HuH-7.5 (cell line): ENCODE measurements around the gene TUBGCP6.

Experiments
- DNase-seq: peaks from one replicate; pipeline ENCODE4 v3.0.0; 2011; ENCODE audit warnings: low spot score

TUBGCP6 gene

GRCh38 chr22:50197000-50197800 is 47.6 kb downstream of the TUBGCP6 start:
- DNase-seq, result no peak

DNA sequence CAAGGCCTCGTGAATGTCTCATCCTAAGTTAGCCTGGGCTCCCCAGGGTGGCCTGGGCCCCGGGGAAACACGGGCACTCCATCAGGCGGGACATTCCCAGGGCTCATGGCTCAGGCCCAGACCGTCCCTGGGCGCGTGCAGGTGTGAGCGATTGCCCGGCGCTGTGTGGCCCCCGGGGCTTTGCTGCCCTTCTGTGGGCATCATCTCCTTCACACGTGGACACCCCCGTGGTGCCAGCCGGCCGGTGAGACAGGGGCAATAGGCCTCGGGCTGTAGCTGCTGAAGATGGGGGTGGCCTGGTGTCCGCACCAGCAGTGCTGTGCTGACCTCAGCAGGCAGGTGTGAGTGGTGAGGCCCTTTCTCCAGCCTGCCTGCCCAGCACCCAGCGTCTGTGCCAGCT is 48.6 kb downstream of the TUBGCP6 start:
- no peak for DNase-seq

DNA sequence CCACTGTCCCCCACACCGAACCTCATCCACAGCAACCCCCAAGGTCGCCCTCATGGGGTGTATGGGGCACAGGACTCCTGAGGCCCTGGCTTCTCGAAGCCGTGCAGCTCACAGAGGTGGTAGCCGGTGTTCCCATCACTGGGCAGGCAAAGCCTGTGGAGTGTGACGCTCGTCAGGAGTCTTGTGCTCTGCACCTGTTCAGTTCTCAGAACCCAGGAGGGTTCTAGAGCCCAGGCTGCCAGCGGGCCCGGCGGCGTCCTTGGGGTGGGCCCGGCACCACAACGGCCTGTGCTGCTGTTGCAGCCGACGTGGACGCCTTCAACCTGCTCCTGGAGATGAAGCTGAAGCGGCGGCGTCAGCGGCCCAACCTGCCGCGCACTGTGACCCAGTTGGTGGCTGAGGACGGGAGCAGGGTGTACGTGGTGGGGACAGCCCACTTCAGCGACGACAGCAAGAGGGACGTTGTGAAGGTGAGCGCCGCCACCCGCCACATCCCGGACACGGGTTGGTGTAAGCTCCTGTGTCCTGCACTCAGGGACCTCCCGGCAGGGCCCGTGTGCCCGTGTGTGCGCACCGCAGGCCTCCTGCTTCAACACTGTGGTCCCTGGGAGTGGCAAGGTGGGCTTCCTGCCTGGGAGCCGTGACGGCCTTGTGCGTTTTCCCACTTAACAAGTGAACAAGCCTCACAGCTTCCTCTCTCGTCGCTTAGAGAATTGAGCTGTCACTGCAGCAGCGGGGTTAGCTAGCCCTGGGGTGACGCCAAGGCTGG is 50.6 kb downstream of the TUBGCP6 start:
- no peak for DNase-seq

GRCh38 chr22:50193621-50194020 is 51.2 kb downstream of the TUBGCP6 start:
- DNase-seq, result no peak

- DNase-seq, result no peak
These were observed 52.2 kb downstream of the TUBGCP6 start for GRCh38 chr22:50192436-50193204.

- no peak for DNase-seq
These were observed 53.7 kb downstream of the TUBGCP6 start for GRCh38 chr22:50190941-50191741.

DNA sequence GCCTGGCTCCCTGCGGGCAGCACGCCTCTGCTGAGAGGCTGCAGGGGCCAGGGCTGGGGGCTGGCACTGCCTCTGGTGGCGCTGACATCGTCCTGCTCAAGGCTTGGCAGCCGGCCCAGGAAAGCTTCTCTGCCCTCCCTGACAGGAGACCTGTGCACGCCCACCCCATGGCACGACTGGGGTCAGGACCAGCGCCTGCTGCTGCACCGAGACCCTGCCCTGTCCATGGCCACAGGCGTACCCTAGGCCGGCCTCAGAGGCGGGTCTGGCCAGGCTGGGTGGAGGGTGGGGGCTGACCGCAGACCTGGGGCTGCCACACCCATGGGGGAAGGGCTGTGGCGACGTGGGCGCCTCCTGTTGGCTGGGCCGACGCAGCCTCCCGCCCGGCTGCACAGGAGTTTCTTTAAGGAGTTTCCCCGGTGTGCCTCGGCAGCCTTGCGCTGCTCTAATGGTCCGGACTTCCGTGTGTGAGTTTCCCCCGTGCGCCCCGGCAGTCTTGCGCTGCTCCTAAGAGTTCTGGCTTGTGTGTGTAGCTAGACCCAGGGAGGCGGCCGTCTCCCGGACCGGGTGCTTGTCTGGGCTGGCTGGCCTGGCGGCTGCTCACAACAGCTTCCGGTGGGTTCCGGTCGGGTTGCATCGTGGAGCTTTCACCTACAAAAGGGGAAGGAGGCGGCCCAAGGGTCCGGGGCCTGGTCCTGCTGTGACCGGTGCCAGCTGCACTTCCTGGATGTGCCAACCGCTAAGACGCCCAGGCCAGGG is 54.5 kb downstream of the TUBGCP6 start:
- DNase-seq, result no peak

DNA sequence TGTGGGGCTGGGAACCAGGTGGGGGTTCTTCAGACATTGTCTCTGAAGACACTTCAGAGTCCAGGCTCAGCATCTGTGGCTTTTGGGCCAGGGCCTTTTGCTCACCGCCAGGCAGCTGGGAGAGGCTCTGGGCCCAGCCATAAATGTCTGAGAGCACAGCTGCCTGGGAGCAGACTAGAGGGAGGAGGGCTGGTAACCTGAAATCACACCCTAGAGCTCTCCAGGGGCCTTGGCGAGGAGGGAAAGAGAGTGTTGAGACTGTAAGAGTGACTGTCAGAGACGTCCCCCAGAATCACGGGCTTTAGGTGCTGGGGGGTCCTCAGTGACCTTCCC is 55.0 kb downstream of the TUBGCP6 start:
- DNase-seq, result no peak

DNA sequence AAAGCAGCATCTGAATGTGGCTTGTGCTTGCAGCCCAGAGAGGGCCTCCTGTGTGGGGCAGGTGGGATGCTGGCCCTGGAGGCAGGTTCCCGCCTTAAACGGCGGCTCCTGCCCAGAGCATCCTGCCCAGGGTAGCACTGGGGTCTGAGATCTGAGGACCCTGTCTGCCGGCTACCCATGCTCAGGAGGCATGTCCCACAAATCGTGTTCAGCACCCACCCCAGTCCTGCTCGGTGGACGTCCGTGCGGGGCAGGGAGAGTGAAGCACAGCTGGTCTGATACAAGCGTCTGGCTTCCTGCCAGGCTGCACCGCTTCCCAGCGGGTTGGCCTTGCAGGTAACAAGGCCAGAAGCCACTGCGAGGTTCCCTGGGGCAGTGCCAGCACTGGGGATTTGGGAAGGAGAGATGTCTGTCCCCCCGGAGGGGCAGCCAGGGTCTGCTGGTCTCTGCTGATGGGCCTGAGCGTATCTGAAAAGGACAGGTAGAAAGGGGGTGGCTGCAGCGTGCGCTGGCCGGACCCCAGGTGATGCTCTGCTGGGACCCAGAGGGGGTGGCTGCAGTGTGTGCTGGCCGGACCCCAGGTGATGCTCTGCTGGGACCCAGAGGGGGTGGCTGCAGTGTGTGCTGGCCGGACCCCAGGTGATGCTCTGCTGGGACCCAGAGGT is 55.5 kb downstream of the TUBGCP6 start:
- DNase-seq, result no peak

DNA sequence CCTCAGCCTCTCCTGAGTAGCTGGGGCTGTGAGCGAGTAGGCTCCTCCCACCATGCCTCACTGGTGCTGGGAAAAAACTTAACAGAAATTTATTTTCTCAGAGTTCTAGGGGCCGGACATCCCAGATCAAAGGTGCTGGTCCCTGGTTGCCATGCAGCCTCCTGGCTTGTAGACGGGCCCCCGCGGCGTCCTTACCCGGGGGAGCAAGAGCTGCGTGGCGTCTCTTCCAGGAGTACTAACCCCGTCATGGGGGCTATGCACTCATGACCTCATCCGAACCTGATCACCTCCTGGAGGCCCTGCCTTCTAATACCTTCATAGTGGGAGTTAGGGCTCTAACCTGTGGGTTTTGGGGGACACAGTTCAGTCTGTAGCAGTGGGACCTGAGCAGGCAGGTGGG is 56.5 kb downstream of the TUBGCP6 start:
- DNase-seq, result no peak

GRCh38 chr22:50186761-50187523 is 57.9 kb downstream of the TUBGCP6 start:
- DNase-seq, result no peak

DNA sequence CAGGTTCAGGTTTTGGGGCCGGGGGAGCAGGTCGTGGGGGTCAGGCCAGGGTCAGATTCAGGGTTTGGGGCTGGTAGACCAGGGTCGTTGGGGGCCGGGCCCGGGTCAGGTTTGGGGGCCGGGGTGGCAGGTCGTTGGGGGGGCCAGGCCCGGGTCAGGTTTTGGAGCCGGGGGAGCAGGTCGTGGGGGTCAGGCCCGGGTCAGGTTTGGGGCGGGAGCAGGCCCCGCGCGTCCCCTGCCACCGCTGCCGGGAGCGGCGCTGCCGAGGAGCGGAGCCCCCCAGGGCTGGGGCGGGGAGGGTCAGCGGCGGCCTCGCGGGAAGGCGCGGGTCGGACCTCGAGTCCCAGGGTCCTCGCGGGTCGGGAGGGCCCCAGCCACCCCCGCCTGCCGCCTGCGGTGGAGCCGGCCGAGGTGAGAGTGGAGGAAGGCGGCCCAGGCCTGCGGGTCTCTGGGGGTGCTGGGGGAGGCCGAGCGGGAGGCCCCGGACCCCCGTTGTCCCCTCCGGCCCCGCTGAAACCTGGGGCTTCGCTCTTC is 58.6 kb downstream of the TUBGCP6 start:
- DNase-seq, result no peak

- DNase-seq, result peak; percentile 99
These were observed 59.3 kb downstream of the TUBGCP6 start, which contains the start of gene TRABD for GRCh38 chr22:50185375-50186087. Gene TRABD (plus strand): TSS chr22:50185913. CDS start chr22:50193061, 7,148 bp downstream.

DNA sequence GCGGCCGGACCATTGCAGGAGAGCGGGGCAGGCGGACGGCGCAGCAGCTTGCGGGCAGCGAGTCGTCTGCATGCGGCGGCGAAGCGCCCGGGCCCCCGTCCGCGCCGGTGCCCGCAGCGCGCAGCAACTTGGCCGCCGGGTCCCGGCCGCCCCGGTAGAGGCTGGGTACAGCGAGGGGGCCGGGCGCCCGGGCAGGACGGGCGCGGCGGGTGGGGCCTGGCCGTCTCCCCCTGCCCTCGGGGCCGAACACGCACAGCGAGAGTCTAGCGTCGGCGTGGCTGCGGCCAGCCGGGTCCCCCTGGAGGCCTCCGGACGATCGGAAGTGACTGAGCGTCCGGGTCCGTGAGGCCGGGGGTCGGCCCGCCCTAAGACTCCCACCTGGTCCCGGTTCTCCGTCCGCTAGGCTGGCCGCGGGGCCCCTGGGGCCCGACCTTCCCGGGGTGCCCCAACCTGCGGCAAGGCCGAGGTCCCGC is 59.9 kb downstream of the TUBGCP6 start:
- no peak for DNase-seq

DNA sequence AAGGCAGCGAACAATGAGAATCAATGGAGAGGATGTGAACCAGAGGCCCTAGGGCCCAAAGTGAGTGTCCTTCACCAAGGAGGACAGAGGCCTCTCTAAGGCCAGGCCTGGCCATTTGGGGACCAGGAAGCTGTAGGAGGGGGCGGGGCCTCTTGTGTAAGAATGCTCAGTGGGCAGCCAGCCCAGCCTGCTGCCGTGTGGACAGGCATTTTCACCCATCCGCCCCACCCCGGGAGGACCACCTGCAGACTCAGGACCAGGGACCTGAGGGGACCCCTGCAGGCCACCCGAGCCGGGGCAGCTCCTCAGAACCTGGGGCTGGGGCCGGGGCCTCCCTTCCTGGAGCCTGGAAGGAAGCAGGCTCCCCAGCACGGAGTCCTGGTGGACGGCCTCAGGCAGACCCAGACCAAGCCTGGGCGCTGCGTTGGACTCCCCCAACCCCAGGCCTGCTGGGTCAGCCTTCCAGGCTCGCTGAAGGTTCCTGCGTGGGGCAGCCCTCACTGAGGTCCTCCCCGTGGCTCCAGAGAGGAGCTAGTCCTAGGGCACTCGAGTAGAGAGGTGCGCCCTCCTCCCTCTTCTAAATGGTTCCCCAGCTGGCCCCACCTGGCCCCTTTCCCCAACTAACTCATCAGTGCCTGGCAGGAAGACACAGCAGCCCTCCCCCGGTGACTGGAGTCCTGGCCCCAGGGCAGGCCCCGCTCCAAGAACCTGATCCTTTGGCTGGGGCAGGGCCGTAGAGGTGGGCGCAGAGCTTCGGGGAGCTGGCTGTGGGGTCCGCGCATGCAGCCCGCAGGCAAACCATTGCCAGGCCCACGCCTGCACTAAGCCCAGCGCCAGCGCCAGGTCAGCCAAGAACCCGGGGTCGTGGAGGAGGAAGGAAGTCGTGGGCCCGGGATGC is 60.6 kb downstream of the TUBGCP6 start:
- no peak for DNase-seq

DNA sequence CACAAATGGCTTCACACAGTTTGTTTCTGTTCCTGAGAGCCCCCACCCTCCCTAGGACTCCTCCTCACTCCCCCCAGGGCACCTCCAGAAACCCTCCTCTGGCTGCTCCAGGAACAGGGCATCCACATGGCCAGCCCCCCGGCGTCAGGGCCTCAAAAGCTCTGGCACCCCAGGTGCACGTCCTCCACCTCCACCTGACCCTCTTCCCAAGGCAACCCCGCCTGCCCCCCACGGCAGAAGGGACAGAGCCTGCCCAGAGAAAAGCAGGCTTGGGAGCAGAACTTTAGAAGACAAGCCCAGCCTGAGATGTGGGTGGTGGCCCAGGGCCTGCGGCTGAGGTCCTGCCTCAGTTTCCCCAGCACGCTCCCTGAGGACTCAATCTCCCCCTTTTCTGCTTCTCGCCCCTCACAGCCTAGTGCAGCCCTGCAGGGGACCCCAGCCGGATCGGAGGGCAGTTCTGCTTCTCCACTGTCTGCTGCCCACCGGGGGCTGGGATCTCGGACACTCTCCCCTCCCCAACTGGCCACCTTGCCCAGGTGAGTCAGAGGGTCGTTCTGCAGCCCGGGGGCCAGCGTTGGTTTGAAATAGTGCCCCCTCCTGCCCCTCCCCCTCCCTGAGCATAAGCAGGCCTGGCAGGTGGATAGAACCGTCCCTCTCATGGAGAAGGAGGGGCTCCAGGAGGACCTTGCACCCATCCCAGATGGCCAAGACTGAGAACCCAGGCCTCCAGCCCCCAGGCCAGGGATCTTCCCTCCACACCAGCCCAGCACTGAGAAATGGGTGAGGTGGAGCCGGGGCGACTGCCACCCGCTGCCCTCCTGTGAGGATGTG is 61.5 kb downstream of the TUBGCP6 start:
- DNase-seq, result no peak
